Neural progenitor cell (in vitro differentiated cells): ENCODE measurements around the gene HAUS8.

Experiments
- EZH2 ChIP-seq: fragments of 200-600 bp; sonication (generic); IDR thresholded peaks from 2 replicates; pipeline ENCODE4 v1.6.1; 2017; ENCODE audit warnings: antibody characterized with exemption, mild to moderate bottlenecking, moderate library complexity
- EZH2phosphoT487 ChIP-seq: fragments of 200-600 bp; sonication (generic); IDR thresholded peaks from 2 replicates; pipeline ENCODE4 v1.6.1; 2017; ENCODE audit warnings: antibody characterized with exemption
- TF ChIP-seq, protein P1 (sequence below): fragments of 200-600 bp; sonication (generic); IDR thresholded peaks from 2 replicates; pipeline ENCODE4 v1.5.1; 2017; ENCODE audit warnings: antibody characterized with exemption, mild to moderate bottlenecking

- TF ChIP-seq, protein P1, sequence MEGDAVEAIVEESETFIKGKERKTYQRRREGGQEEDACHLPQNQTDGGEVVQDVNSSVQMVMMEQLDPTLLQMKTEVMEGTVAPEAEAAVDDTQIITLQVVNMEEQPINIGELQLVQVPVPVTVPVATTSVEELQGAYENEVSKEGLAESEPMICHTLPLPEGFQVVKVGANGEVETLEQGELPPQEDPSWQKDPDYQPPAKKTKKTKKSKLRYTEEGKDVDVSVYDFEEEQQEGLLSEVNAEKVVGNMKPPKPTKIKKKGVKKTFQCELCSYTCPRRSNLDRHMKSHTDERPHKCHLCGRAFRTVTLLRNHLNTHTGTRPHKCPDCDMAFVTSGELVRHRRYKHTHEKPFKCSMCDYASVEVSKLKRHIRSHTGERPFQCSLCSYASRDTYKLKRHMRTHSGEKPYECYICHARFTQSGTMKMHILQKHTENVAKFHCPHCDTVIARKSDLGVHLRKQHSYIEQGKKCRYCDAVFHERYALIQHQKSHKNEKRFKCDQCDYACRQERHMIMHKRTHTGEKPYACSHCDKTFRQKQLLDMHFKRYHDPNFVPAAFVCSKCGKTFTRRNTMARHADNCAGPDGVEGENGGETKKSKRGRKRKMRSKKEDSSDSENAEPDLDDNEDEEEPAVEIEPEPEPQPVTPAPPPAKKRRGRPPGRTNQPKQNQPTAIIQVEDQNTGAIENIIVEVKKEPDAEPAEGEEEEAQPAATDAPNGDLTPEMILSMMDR, result no peak
- TF ChIP-seq EZH2, result no peak
- no peak for TF ChIP-seq EZH2phosphoT487
Observed at GRCh38 chr19:17055636-17056035, 19.6 kb downstream of the HAUS8 start.
